ENCODE data around the gene NFKBIL1.

NFKBIL1 gene

GRCh38 chr6:31546339-31546957, 960 bp upstream of the NFKBIL1 start, which contains the start of gene ATP6V1G2:
Gene ATP6V1G2, minus strand, starts transcription at chr6:31546608. Its CDS starts 49 bp downstream, at chr6:31546559.
- TF ChIP-seq CTCF (IDR thresholded peaks at IDR 0.05; ENCODE audit: control extremely low read depth, extremely low read depth, low read depth, missing control alignments) = peak; percentile 96
- ChIA-PET CTCF (interaction anchor here (0.8 to 54.8 kb wide), 20 partner anchors 11 to 405 kb away, joined by 3 to 2725 read pairs (median 4); partner anchors contain the start of genes AIF1, BAG6, GPANK1 and LST1), POLR2A (interaction anchor here (1.0 to 7.3 kb wide), 4 partner anchors 31 to 316 kb away, joined by 3 to 86 read pairs (median 6); partner anchors contain the start of genes HSPA1B, NCR3, NEU1 and TNF)
- peak; percentile 68 for DNase-seq (ENCODE audit: extremely low spot score)

- ChIA-PET POLR2A (interaction anchor here (0.6 to 7.3 kb wide), 9 partner anchors 11 to 280 kb away, joined by 3 to 86 read pairs (median 5); partner anchors contain the start of genes CLIC1, HSPA1B, NCR3 and TNF), CTCF (interaction anchor here (0.6 to 54.8 kb wide), 10 partner anchors 10 to 278 kb away, joined by 3 to 2725 read pairs (median 4); partner anchors contain the start of genes GPANK1, LST1, LTB and NCR3)
- DNase-seq (ENCODE audit: extremely low spot score) = no peak
- no peak for TF ChIP-seq CTCF (IDR thresholded peaks at IDR 0.05; ENCODE audit: control extremely low read depth, extremely low read depth, low read depth, missing control alignments)
Measured at GRCh38 chr6:31547727-31548543, 527 bp downstream of the NFKBIL1 start.

GRCh38 chr6:31548544-31548873, 1.1 kb downstream of the NFKBIL1 start:
- POLR2A ChIA-PET = interaction anchor here (7.3 kb wide), 1 partner anchor 29 kb away, joined by 86 read pairs; the partner anchor contains the start of gene TNF
- no peak for TF ChIP-seq CTCF (IDR thresholded peaks at IDR 0.05; ENCODE audit: control extremely low read depth, extremely low read depth, low read depth, missing control alignments)
- CTCF ChIA-PET = interaction anchor here (0.8 to 54.8 kb wide), 6 partner anchors 12 to 278 kb away, joined by 3 to 2725 read pairs (median 4); partner anchors contain the start of genes LST1, LTB, NCR3 and TNF

GRCh38 chr6:31551371-31551770, 4.0 kb downstream of the NFKBIL1 start:
- CTCF ChIA-PET = interaction anchor here (0.7 to 54.8 kb wide), 28 partner anchors 8 to 347 kb away, joined by 3 to 2725 read pairs (median 4); partner anchors contain the start of genes AIF1, APOM, BAG6 and C6orf47
- POLR2A ChIA-PET = interaction anchor here (0.7 to 7.3 kb wide), 6 partner anchors 9 to 312 kb away, joined by 3 to 86 read pairs (median 3); partner anchors contain the start of genes DDX39B, NEU1 and TNF
- peak; percentile 84 for TF ChIP-seq CTCF (IDR thresholded peaks at IDR 0.05; ENCODE audit: control extremely low read depth, extremely low read depth, low read depth, missing control alignments)
- DNase-seq (ENCODE audit: extremely low spot score) = peak; percentile 64

More at GRCh38 chr6:31548544-31548873, 1.1 kb downstream of the NFKBIL1 start:
- no peak for DNase-seq (ENCODE audit: extremely low spot score)

- CTCF ChIA-PET = interaction anchor here (0.8 to 54.8 kb wide), 5 partner anchors 9 to 87 kb away, joined by 3 to 2725 read pairs (median 26); partner anchors contain the start of genes ATP6V1G2, LST1, LTA and LTB
- TF ChIP-seq CTCF (IDR thresholded peaks at IDR 0.05; ENCODE audit: control extremely low read depth, extremely low read depth, low read depth, missing control alignments) = no peak
- DNase-seq (ENCODE audit: extremely low spot score) = no peak
- POLR2A ChIA-PET = interaction anchor here (0.8 to 5.5 kb wide), 4 partner anchors 15 to 55 kb away, joined by 3 to 94 read pairs (median 4); partner anchors contain the start of genes DDX39B and TNF
Measured at GRCh38 chr6:31556307-31556706, 8.9 kb downstream of the NFKBIL1 start.

All from GM10248 (cell line).